Mucosa of rectum (tissue), 2 donors: ENCODE measurements around the gene MMP24OS.

Experiments
- H3K27ac ChIP-seq, 2 donors: one replicate each; pipeline ENCODE4 v1.7.0; 2013; ENCODE audit warnings: inconsistent platforms in 2 of 2, low read depth in 2 of 2, low read length in 2 of 2
- H3K27me3 ChIP-seq, 2 donors: one replicate each; pipeline ENCODE4 v1.7.0; 2013; ENCODE audit warnings: low read length in 2 of 2; ENCODE audit not compliant: control insufficient read depth in 2 of 2, insufficient read depth in 2 of 2
- H3K36me3 ChIP-seq, 2 donors: one replicate each; pipeline ENCODE4 v1.7.0; 2013; ENCODE audit warnings: low read length in 2 of 2; ENCODE audit not compliant: control insufficient read depth in 2 of 2, insufficient read depth in 2 of 2
- H3K4me1 ChIP-seq, 2 donors: one replicate each; pipeline ENCODE4 v1.7.0; 2013; ENCODE audit warnings: low read length in 2 of 2, mild to moderate bottlenecking in 1 of 2; ENCODE audit not compliant: control insufficient read depth in 2 of 2, insufficient read depth in 2 of 2
- H3K4me3 ChIP-seq, 2 donors: one replicate each; pipeline ENCODE4 v1.7.0; 2013; ENCODE audit warnings: low read length in 2 of 2
- H3K9ac ChIP-seq, 2 donors: one replicate each; pipeline ENCODE4 v1.7.0; 2013; ENCODE audit warnings: low read length in 2 of 2, low read depth in 1 of 2, mild to moderate bottlenecking in 1 of 2
- H3K9me3 ChIP-seq, 2 donors: one replicate each; pipeline ENCODE4 v1.7.0; 2013; ENCODE audit warnings: low read length in 2 of 2; ENCODE audit not compliant: control insufficient read depth in 2 of 2
- donor health status: healthy.
- donor health status: Normal muscosa, but diverticular disease.

MMP24OS gene

GRCh38 chr20:35306931-35307517 lies 29.1 kb upstream of the MMP24OS start:
- Histone ChIP-seq H3K4me1 (peaks cover 9 to 12% of the 10 kb centered on the region in 2 donors), H3K4me3 (no peak overlapping the region), H3K27ac (no peak overlapping the region), H3K36me3 (peaks cover 8 to 11% of the 10 kb centered on the region in 2 donors), H3K9me3 (no peaks in the 10 kb centered on the region), H3K27me3 (no peaks in the 10 kb centered on the region), H3K9ac (peak overlapping the region in 1 of 2 donors; percentile 1)

- no peak overlapping the region for H3K9ac ChIP-seq
- no peaks in the 10 kb centered on the region for H3K27me3 ChIP-seq
- H3K9me3 ChIP-seq: no peaks in the 10 kb centered on the region
- peak overlapping the region; percentile 10 to 46 for H3K27ac ChIP-seq
- no peak overlapping the region for H3K4me3 ChIP-seq
- peaks cover 9 to 12% of the 10 kb centered on the region in 2 donors for H3K4me1 ChIP-seq
- H3K36me3 ChIP-seq: peaks cover 6 to 11% of the 10 kb centered on the region in 2 donors
These were observed 28.0 kb upstream of the MMP24OS start for GRCh38 chr20:35305682-35306556.

- Histone ChIP-seq H3K9ac (no peak overlapping the region), H3K27ac (no peak overlapping the region), H3K4me3 (no peak overlapping the region), H3K9me3 (no peaks in the 10 kb centered on the region), H3K4me1 (peaks cover 9 to 12% of the 10 kb centered on the region in 2 donors), H3K27me3 (no peaks in the 10 kb centered on the region), H3K36me3 (peaks cover 5 to 9% of the 10 kb centered on the region in 2 donors)
These were observed 27.0 kb upstream of the MMP24OS start for GRCh38 chr20:35304956-35305355.

- peak overlapping the region in 1 of 2 donors; percentile 48 for H3K9ac ChIP-seq
- peaks cover 9 to 12% of the 10 kb centered on the region in 2 donors for H3K4me1 ChIP-seq
- H3K4me3 ChIP-seq: no peak overlapping the region
- peaks cover 4 to 5% of the 10 kb centered on the region in 2 donors for H3K36me3 ChIP-seq
- H3K9me3 ChIP-seq: no peaks in the 10 kb centered on the region
- no peaks in the 10 kb centered on the region for H3K27me3 ChIP-seq
- H3K27ac ChIP-seq: no peak overlapping the region
These were observed 26.0 kb upstream of the MMP24OS start for GRCh38 chr20:35303735-35304491.

GRCh38 chr20:35303382-35303734 lies 25.4 kb upstream of the MMP24OS start:
- no peak overlapping the region for H3K27ac ChIP-seq
- H3K9ac ChIP-seq: peak overlapping the region in 1 of 2 donors; percentile 48
- H3K4me3 ChIP-seq: no peak overlapping the region
- no peaks in the 10 kb centered on the region for H3K9me3 ChIP-seq
- H3K4me1 ChIP-seq: peaks cover 9 to 12% of the 10 kb centered on the region in 2 donors
- no peaks in the 10 kb centered on the region for H3K27me3 ChIP-seq
- H3K36me3 ChIP-seq: peaks cover 2 to 5% of the 10 kb centered on the region in 2 donors

- Histone ChIP-seq H3K27me3 (no peaks in the 10 kb centered on the region), H3K4me1 (peaks cover 9 to 12% of the 10 kb centered on the region in 2 donors), H3K9ac (no peak overlapping the region), H3K4me3 (no peak overlapping the region), H3K27ac (no peak overlapping the region), H3K9me3 (no peaks in the 10 kb centered on the region), H3K36me3 (peaks cover 2 to 5% of the 10 kb centered on the region in 2 donors)
These were observed 24.8 kb upstream of the MMP24OS start for GRCh38 chr20:35302421-35303335.

GRCh38 chr20:35301426-35301825 lies 23.5 kb upstream of the MMP24OS start:
- no peak overlapping the region for H3K4me3 ChIP-seq
- peaks cover 2 to 5% of the 10 kb centered on the region in 2 donors for H3K36me3 ChIP-seq
- H3K9ac ChIP-seq: no peak overlapping the region
- no peak overlapping the region for H3K27ac ChIP-seq
- H3K9me3 ChIP-seq: no peaks in the 10 kb centered on the region
- no peaks in the 10 kb centered on the region for H3K27me3 ChIP-seq
- H3K4me1 ChIP-seq: peaks cover 8 to 12% of the 10 kb centered on the region in 2 donors

GRCh38 chr20:35300469-35301262 lies 22.7 kb upstream of the MMP24OS start:
- H3K27ac ChIP-seq: no peak overlapping the region
- H3K9me3 ChIP-seq: no peaks in the 10 kb centered on the region
- peaks cover 6 to 9% of the 10 kb centered on the region in 2 donors for H3K4me1 ChIP-seq
- no peak overlapping the region for H3K9ac ChIP-seq
- H3K4me3 ChIP-seq: no peak overlapping the region
- H3K36me3 ChIP-seq: peaks cover 0 to 1% of the 10 kb centered on the region in 2 donors
- no peaks in the 10 kb centered on the region for H3K27me3 ChIP-seq

GRCh38 chr20:35299780-35300179 lies 21.9 kb upstream of the MMP24OS start:
- H3K9ac ChIP-seq: no peak overlapping the region
- peaks cover 6 to 9% of the 10 kb centered on the region in 2 donors for H3K4me1 ChIP-seq
- H3K36me3 ChIP-seq: no peaks in the 10 kb centered on the region
- no peak overlapping the region for H3K4me3 ChIP-seq
- no peaks in the 10 kb centered on the region for H3K27me3 ChIP-seq
- no peaks in the 10 kb centered on the region for H3K9me3 ChIP-seq
- H3K27ac ChIP-seq: no peak overlapping the region
